SH-SY5Y (cell line): Measurements from ENCODE around the gene PRPH.

Experiments
- GATA2 ChIP-seq: IDR thresholded peaks from 2 replicates; pipeline ENCODE4 v1.6.1; 2011; ENCODE audit warnings: mild to moderate bottlenecking, low read depth, low read length
- GATA3 ChIP-seq: IDR thresholded peaks from 2 replicates; pipeline ENCODE4 v1.6.1; 2011; ENCODE audit warnings: low read depth, mild to moderate bottlenecking, low read length, moderate library complexity

DNA sequence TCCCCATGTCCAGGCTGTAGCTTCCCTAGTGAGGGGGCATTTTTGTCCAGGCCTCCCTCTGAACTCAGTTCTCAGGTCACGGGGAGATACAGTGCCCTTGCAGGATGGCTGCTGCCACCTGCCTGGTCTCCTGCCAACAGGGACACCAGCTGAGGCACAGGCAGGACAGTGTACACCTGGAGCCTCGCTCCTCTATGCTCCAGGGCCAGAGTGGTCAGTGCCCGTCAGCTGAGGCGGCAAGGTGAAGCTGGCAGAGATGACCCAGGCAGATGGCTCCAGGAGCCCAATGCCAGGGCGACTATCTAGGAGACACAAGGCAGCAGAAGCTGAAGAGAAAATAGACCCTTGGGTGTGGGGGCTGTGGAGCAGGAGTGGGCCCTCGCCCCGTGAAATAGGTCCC, 17.5 kb upstream of the PRPH start:
- no peak for TF ChIP-seq GATA3
- TF ChIP-seq GATA2, result no peak
